OCI-LY7 (cell line): ENCODE data around the gene ATP2A3.

Experiments used
- CTCF ChIP-seq: fragments of 200-600 bp; sonication (generic); conservative IDR thresholded peaks from 2 replicates; pipeline ENCODE4 v1.5.1; 2014; ENCODE audit warnings: mild to moderate bottlenecking, antibody characterized with exemption, low read length, moderate library complexity, mixed read lengths
- EZH2phosphoT487 ChIP-seq: fragments of 200-600 bp; sonication (generic); IDR thresholded peaks from 2 replicates; pipeline ENCODE4 v1.6.1; 2018; ENCODE audit warnings: low read depth, borderline replicate concordance, mild to moderate bottlenecking, mixed run types, antibody characterized with exemption, low read length, moderate library complexity, mixed read lengths

- TF ChIP-seq CTCF (no peak), EZH2phosphoT487 (no peak)
Measured at GRCh38 chr17:4005296-4006164, 41.3 kb upstream of the ATP2A3 start.
